ENCODE results near the gene AMOTL2. TPM values are rescaled to one million over a fixed set of nuclear protein-coding genes. Genes with fewer than 3 reads are reported as not detected.

The AMOTL2 gene
- total RNA-seq, 3 donors from 2014 or later = 78.3 to 281 (median 83.2) TPM

DNA sequence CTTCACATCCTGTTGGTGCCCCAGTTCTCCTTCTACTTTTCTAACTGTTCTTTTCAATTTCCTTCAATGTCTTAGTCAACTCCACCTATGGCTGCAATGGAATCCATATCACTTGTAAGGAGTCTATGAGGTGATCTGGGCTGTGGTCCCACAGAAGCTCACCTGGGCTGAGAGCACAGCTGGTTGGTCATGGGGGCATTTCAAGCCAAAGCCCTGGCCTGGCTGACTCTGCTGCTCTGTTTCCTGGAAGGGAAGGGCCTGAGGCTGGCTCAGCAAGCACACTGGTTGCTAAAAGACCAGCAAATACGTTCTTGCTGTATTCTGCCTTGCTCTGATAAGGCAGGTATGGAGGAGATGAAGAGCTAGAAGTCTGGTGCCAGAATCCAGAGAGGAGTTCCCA lies 29.0 kb downstream of the AMOTL2 start:
- DNase-seq (ENCODE audit: low spot score in 2 of 2) = no peak
- Histone ChIP-seq H3K27ac (no peak overlapping the region), H3K36me3 (no peaks in the 10 kb centered on the region), H3K4me3 (no peak overlapping the region), H3K27me3 (no peaks in the 10 kb centered on the region), H3K9me3 (peaks cover 0 to 8% of the 10 kb centered on the region in 2 donors), H3K4me1 (no peaks in the 10 kb centered on the region)
- intact Hi-C loops (cut with DNase I; ENCODE audit: low total_unique reads) = no loop called here
- TF ChIP-seq POLR2AphosphoS5 (IDR thresholded peaks at IDR 0.05) (no peak), POLR2A (IDR thresholded peaks at IDR 0.05) (no peak)
- TF ChIP-seq, protein P1, sequence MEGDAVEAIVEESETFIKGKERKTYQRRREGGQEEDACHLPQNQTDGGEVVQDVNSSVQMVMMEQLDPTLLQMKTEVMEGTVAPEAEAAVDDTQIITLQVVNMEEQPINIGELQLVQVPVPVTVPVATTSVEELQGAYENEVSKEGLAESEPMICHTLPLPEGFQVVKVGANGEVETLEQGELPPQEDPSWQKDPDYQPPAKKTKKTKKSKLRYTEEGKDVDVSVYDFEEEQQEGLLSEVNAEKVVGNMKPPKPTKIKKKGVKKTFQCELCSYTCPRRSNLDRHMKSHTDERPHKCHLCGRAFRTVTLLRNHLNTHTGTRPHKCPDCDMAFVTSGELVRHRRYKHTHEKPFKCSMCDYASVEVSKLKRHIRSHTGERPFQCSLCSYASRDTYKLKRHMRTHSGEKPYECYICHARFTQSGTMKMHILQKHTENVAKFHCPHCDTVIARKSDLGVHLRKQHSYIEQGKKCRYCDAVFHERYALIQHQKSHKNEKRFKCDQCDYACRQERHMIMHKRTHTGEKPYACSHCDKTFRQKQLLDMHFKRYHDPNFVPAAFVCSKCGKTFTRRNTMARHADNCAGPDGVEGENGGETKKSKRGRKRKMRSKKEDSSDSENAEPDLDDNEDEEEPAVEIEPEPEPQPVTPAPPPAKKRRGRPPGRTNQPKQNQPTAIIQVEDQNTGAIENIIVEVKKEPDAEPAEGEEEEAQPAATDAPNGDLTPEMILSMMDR (IDR thresholded peaks at IDR 0.05) = no peak

DNA sequence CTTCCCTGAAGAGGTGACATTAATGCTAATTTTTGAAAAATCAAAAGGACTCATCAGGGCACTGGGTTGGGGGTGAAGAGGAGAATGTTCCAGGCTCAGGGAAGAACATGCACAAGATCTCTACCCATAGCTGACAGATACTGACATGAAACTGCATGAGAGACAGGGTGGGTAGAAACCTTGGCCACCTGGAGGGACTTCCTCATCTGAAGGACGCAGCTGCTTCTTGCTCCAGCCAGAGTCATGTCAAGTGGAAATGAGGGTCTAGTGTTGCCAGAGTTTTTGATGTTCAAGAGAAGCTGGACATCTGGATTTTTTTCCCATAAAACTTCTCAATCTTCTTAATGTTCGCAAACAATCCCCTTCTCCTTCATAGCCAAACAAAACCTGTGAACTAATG lies 29.7 kb downstream of the AMOTL2 start:
- Histone ChIP-seq H3K27ac (no peak overlapping the region), H3K27me3 (no peaks in the 10 kb centered on the region), H3K4me3 (no peak overlapping the region), H3K4me1 (no peaks in the 10 kb centered on the region), H3K36me3 (no peaks in the 10 kb centered on the region), H3K9me3 (peaks cover 0 to 8% of the 10 kb centered on the region in 2 donors)
- TF ChIP-seq POLR2A (IDR thresholded peaks at IDR 0.05) (no peak), POLR2AphosphoS5 (IDR thresholded peaks at IDR 0.05) (no peak)
- TF ChIP-seq, protein P1 (IDR thresholded peaks at IDR 0.05) = no peak
- intact Hi-C loops (cut with DNase I; ENCODE audit: low total_unique reads) = no loop called here
- DNase-seq (ENCODE audit: low spot score in 2 of 2) = peak in 1 of 2 donors; percentile 14

DNA sequence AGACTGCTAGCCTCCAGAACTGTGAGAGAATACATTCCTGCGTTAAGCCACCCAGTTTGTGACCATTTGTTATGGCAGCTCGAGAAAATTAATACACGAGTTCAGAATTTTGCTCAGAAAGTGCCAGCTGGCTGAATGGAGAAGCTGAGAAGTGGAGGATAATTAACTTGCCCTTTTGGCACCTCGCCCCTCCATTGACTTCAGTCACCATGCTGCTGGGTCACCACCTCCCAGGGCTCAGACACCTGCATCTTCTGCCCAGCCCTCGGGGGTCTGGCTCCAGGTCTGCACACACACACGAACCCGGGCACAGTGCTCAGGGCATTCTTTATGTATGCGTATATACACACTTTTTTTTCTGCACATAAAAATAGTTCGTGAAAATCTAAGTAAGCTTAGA lies 32.0 kb downstream of the AMOTL2 start:
- DNase-seq (ENCODE audit: low spot score in 2 of 2) = no peak
- intact Hi-C loops (cut with DNase I; ENCODE audit: low total_unique reads) = no loop called here
- H3K4me3 ChIP-seq = no peak overlapping the region
- TF ChIP-seq, protein P1 (IDR thresholded peaks at IDR 0.05) = no peak
- TF ChIP-seq POLR2AphosphoS5 (IDR thresholded peaks at IDR 0.05) (no peak), POLR2A (IDR thresholded peaks at IDR 0.05) (no peak)
- H3K4me1 ChIP-seq = no peaks in the 10 kb centered on the region
- peaks cover 0 to 8% of the 10 kb centered on the region in 2 donors for H3K9me3 ChIP-seq
- H3K27ac ChIP-seq = no peak overlapping the region
- H3K36me3 ChIP-seq = no peaks in the 10 kb centered on the region
- no peaks in the 10 kb centered on the region for H3K27me3 ChIP-seq

- Histone ChIP-seq H3K4me3 (no peak overlapping the region), H3K27me3 (no peaks in the 10 kb centered on the region), H3K36me3 (no peaks in the 10 kb centered on the region), H3K9me3 (peaks cover 0 to 2% of the 10 kb centered on the region in 2 donors), H3K27ac (no peak overlapping the region), H3K4me1 (no peaks in the 10 kb centered on the region)
- no peak for DNase-seq (ENCODE audit: low spot score in 2 of 2)
- intact Hi-C loops (cut with DNase I; ENCODE audit: low total_unique reads) = no loop called here
- no peak for TF ChIP-seq POLR2A (IDR thresholded peaks at IDR 0.05)
- TF ChIP-seq POLR2AphosphoS5 (IDR thresholded peaks at IDR 0.05) = no peak
- TF ChIP-seq, protein P1 (IDR thresholded peaks at IDR 0.05) = no peak
Measured at GRCh38 chr3:134341389-134341788, 32.9 kb downstream of the AMOTL2 start.

GRCh38 chr3:134340982-134341365 lies 33.3 kb downstream of the AMOTL2 start:
- intact Hi-C loops (cut with DNase I; ENCODE audit: low total_unique reads) = no loop called here
- H3K4me3 ChIP-seq = no peak overlapping the region
- H3K36me3 ChIP-seq = no peaks in the 10 kb centered on the region
- peak in 1 of 2 donors; percentile 2 for DNase-seq (ENCODE audit: low spot score in 2 of 2)
- H3K4me1 ChIP-seq = no peaks in the 10 kb centered on the region
- no peaks in the 10 kb centered on the region for H3K27me3 ChIP-seq
- TF ChIP-seq POLR2A (IDR thresholded peaks at IDR 0.05) (no peak), POLR2AphosphoS5 (IDR thresholded peaks at IDR 0.05) (no peak)
- TF ChIP-seq, protein P1 (IDR thresholded peaks at IDR 0.05) = no peak
- no peaks in the 10 kb centered on the region for H3K9me3 ChIP-seq
- H3K27ac ChIP-seq = peak overlapping the region in 1 of 2 donors; percentile 21
